Astrocyte of the hippocampus (primary cell): ENCODE measurements around the gene RHBDL2.
"Not testable (repeated sequence)": the region's sequence is repeated elsewhere in the genome, so short reads cannot be mapped to it uniquely, and the experiment has no call there.

Source experiments
- DNase-seq: peaks from one replicate; pipeline ENCODE4 v3.0.0; 2011; ENCODE audit warnings: low read depth, low spot score

RHBDL2 gene, protein sequence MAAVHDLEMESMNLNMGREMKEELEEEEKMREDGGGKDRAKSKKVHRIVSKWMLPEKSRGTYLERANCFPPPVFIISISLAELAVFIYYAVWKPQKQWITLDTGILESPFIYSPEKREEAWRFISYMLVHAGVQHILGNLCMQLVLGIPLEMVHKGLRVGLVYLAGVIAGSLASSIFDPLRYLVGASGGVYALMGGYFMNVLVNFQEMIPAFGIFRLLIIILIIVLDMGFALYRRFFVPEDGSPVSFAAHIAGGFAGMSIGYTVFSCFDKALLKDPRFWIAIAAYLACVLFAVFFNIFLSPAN

DNA sequence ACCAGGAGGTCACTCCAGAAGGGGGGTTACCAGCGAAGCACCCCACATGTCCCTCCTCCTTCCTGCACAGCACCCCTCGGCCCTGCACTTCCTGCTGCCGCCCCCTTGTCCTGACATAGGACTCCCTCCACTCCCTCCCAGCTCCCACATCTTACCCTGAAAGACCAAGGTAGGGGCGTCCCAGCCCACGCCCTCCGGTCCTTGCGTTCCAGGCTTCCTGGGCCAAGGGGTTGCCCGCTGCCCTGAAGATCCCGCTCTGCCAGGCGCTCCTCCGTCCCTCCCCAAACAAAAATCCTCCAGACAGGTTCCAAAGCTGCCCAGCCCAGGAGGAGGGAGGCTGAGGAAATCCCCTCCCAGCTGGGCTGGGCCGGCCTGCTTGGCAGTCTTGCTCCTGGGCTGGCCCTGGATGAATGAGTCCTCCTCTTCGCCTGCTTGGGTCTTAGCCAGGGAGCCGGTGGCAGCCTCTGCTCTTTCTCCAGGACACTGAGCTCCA is at the start of gene RHBDL2:
TSS of gene RHBDL2 (minus strand) at position 304 of the 493 bp plus-strand sequence. CDS start 22,618 bp downstream, outside the sequence.
- DNase-seq: peak; percentile 76

DNA sequence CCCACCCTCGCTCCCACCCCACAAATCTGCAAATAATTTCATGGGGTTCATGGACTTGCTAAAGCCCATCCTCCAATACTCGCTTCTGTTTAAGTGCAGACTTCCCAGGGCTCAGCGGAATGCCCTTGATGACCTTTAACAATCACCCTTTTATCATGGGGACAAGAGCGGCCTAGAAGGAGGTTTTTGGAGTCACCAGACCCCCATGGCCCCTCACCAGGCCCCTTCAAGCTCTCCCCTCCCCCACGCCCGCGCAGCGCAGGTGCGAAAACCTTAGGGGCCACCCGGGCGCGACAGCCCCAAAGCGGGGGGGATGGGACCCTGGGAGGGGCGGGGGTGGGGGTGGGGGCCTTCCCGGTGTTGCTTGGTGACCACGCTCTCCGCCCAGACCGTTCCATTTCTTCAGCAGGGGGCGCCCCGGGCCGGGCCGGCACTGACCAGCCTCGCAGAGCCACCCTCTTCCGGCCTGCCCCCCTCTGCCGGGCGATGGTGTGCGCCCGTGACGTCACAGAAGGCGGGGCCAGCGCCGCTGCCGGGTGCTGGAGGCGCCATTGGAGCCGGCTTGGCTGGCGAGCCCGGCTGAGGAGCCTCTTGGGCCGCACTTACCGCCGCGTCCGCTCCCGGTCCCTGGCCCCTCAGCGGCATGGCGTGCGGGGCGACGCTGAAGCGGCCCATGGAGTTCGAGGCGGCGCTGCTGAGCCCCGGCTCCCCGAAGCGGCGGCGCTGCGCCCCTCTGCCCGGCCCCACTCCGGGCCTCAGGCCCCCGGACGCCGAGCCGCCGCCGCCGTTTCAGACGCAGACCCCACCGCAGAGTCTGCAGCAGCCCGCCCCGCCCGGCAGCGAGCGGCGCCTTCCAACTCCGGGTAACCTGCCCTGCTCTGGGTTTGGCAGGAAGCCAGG is 49.4 kb upstream of the RHBDL2 start, which contains the start of gene AKIRIN1:
TSS of gene AKIRIN1 (plus strand) at position 539 of the 900 bp plus-strand sequence. CDS start at position 644, 105 bp downstream.
- DNase-seq: peak; percentile 99

DNA sequence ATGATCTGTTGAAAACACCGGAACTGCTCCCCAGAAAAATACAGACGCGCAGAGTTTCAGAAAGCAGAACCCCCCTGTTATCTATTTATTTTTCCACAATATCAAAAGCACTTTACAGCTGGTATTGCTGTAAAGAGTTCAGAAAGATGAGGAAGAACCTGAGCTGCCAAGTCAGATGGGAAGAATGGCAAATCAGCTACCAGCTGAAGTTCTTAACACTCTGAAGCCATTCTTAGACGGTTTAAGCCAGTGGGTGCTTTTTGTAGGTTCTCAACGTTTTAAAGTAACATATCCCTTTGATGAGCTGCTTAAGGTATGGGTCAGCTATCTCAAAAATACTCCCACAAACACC is 48.7 kb upstream of the RHBDL2 start:
- DNase-seq: peak; percentile 25

DNA sequence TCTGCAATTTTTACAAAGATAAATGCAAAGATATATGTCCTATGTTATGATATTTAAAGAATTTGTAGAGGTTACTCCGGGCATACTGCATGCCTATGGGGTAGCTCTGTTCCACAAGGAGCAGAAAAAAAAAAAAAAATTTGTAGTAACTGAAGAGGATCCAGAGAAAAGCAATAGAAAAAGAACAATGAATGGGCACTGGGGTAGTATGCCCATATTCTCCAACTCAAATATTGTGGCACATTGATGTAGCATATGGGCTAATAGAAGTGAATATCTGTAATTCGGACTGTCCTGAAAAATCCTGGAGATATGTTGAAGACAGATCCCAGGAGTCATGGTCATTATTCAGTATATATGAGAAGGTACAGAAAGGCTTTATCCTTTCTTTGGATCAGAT is 48.3 kb upstream of the RHBDL2 start:
- no peak for DNase-seq

DNA sequence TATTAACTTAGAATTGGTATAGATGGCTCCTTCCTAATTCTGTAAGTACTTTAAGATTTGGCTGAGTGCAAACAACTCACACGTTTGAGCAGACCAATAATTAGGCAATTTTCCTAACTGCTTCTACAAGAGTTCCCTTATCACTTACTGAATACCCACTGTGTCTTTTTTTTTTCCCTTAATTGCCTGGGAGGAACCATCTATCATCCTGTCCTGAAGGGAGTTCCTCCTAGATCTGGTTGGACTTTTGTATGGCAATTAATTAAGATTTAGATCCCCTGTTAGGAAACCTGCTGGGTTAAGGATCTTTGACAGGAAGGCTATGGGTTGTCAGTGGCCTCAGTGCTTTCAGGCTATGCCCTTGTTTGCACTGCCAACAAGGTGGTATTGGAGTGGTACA is 37.8 kb upstream of the RHBDL2 start:
- DNase-seq: not testable (repeated sequence)

DNA sequence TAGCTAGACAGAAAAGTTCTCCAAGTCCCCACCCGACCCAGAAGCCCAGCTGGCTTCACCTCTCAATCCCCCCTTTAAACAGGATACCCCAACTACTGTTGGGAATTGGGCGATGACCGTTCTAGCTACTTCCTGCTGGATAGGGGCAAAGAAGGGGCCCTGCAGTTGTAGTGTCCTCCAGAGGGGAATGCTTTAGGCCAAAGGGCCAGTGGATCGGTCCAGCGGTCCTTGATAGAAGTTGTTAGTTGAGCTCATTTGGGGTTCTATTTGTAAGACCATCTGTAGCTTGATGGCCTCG is 36.6 kb upstream of the RHBDL2 start:
- not testable (repeated sequence) for DNase-seq

DNA sequence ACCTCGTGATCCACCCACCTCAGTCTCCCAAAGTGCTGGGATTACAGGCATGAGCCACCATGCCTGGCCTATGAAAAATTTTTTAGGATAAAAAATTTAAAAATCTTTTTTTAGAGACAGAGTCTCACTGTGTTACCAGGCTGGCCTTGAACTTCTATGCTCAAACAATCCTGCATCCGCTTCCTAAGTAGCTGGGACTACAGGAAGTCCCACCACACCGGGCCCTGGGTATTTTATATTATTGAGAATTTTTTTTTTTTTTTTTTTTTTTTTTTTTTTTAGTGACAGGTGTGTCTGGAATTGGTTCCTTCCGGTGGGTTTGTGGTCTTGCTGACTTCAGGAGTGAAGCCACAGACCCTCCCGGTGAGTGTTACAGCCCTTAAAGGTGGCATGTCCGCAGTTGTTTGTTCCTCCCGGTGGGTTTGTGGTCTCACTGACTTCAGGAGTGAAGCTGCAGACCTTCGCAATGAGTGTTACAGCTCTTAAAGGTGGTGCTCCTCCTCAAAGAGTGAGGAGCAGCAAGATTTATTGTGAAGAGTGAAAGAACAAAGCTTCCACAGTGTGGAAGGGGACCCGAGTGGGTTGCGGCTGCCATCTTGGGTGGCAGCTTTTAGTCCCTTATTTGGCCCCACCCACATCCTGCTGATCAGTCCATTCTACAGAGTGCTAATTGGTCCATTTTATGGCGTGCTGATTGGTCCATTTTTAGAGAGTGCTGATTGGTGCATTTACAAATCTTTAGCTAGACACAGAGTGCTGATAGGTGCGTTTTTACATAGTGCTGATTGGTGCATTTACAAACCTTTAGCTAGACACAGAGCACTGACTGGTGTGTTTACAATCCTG is 36.0 kb upstream of the RHBDL2 start:
- not testable (repeated sequence) for DNase-seq

DNA sequence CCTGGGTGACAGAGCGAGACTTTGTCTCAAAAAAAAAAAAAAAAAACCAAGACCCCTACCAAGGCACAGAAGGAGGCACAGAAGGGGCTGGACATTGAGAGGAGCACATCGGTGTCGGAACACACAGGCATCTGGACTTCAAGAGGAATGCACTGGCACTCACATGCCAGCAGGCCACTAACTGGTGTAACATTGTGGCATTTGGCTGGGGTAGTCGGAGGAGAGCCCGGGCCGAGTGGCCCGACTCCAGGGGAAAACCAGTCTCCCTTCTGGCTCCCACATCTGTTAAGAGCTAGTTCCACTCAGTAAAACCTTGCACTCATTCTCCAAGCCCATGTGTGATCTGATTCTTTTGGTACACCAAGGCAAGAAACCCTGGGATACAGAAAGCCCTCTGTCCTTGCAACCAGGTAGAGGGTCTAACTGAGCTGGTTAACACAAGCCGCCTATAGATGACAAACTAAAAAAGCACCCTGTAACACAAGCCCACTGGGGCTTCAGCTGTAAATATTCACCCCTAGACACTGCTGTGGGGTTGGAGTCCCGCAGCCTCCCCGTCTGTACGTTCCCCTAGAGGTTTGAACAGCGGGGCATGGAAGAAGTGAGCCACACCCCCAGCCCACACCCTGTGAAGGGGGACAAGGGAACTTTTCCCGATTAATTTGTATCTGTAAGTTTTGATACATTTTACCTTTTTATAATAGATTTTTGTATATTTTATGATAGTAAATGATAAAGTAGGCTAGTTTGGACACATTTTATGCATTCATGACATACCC is 32.2 kb upstream of the RHBDL2 start:
- no peak for DNase-seq

DNA sequence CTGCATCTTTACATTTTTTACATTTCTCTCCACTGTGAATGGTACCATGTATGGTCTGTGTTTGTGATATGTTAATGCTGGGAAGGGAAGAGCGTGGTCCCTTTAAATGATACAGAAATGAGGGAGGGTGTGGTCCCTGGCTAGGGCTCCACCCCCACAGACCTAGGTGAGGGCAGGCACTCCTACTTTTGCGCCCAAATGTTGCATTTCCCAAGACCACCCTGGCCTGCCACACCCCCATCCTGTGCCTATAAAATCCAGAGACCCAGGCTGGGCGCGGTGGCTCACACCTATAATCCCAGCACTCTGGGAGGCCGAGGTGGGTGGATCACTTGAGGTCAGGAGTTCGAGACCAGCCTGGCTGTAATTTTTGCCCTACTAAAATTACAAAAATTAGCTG is 31.5 kb upstream of the RHBDL2 start:
- not testable (repeated sequence) for DNase-seq

DNA sequence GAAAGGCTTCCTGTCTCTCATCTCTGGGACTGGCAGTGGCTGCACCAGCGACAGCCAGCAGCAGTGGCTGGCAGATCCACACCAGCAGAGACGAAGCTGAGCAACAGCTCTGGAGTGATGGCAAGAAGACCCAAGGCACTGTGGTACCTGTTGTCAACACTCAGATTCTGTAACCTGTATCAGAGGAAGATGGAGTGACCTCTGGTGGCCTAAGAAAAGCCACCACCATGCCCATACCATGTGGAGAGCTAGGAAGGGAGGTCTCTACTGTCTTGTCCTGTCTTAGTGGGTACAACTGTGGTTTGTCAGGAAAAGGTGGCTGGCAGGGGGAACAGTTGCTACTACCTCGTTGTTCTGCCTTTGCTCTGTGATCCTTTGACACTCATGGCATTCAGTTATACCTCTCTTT is 22.5 kb upstream of the RHBDL2 start:
- DNase-seq: no peak

DNA sequence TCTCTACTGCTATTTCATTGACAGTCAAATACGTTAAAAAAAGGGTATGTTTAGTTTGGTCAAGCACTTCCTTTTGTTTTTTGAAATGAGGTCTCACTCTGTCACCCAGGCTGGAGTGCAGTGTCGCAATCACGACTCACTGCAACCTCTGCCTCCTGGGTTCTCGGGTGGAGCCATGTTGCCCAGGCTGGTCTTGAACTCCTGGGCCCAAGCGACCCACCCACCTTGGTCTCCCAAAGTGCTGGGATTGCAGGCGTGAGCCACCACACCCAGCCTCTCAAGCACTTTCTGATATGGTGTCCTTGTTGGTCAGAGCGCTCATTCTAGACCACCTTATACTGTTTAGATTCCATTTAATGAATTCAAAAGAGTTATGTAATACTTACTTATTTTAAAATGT is 20.9 kb upstream of the RHBDL2 start:
- DNase-seq: no peak

DNA sequence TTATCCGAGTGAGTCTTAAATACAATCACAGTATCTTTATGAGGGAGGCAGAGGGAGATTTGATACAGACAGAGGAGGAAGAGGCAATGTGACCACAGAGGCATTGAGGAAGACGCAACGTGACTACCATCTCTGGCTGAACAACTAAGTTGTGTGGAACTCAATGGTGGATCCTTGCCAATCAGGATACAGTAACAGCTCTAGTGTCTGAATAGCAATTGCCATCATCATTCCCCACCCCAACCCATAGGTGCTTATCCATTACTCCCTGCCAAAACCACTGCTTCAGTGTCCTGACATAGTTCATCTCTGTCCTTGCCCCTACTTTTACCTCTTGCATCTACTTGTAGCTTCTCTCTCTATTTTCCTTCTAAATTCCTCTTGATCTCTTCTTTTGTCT is 20.5 kb upstream of the RHBDL2 start:
- peak; percentile 40 for DNase-seq

DNA sequence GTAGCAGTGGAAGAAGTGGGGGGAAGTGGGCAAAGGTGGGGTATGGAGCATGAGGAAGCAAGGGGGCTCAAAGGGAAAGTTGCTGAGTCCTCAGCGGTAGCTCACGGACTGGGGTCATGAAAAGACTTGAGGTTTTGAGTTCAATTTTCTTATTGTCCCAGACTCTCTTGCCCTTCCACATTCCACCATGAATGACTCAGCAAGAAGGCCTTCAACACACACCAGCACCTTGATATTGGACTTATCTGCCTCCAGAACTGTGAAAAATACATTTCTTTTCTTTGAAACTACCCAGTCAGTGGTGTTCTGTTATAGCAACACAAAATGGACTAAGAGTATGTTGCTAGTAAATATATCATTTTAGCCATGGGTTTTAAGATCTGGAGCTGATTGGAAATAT is 17.3 kb upstream of the RHBDL2 start:
- DNase-seq: peak; percentile 51

DNA sequence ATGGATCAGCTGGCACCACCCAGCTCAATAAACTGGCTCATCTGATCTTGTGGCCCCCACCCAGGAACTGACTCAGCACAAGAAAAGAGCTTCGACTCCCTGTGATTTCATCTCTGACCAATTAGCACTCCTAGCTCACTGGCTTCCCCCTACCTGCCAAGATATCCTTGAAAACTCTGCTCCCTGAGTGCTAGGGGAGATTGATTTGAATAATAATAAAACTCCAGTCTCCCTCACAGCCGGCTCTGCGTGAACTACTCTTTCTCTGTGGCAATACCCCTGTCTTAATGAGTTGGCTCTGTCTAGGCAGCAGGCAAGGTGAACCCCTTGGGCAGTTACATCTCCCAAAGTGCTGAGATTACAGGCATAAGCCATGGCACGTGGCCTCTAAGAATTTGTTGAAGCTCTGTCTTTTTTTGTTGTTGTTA is 11.8 kb upstream of the RHBDL2 start:
- no peak for DNase-seq

DNA sequence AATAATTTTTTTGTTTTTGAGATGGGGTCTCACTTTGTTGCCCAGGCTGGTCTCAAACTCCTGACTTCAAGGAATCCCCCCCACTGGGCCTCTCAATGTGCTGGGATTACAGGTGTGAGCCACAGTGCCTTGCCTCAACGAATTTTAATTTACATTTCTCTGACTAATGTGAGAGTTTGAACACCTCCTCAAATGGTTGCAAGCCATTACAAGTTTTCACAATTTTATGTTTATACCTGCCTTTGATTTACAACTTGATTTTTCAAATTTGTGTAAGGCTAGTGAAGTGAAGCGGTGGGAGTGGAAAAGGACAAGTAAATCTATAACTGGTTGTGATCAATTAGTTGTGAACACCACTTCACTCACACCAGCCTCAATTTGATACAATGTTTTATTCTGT is 8.9 kb upstream of the RHBDL2 start:
- DNase-seq: no peak

DNA sequence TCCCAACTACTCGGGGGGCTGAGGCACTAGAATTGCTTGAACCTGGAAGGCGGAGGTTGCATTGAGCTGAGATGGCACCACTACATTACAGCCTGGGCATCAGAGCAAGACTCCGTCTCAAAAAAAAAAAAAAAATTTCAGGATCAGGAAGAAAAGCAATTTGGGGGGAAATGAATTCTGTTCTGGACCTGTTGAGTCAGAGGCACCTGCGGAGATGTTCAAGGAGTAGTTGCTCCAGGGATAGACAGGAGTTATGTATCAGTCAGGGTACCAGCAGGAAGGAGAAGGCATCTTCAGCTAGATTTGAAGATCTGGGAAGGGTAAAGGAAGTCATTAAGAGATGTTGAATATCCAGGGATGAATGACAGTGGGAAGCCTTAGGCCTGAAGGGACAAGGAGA is 2.9 kb upstream of the RHBDL2 start:
- DNase-seq: no peak

DNA sequence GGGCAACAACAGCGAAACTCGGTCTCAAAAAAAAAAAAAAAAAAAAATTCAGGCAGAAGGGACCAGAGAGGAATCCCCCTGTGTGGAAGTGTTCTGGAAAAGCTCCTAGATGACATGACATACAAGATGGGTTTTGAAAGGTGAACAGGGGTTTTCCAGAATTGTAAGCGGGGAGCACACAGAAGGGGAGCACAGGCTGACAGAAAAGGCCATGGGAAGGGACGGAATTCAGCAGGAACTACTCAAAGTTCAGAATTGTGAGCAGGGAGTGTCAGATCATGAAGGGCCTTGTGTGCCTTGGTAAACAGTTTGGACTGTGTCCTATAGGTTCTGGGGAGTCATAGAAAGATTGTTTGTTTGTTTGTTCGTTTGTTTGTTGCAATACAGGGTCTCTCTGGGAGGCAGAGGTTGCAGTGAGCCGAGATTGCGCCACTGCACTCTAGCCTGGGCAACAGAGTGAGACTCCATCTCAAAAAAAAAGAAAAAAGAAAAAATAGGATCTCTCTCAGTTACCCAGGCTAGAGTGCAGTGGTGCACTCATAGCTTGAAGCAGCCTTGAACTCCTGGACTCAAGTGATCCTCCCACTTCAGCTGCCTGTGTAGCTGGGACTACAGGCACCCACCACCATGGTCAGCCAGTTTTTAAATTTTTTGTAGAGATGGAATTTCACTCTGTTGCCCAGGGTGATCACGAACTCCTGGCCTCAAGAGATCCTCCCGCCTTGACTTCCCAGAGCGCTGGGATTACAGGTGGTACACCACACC is 1.2 kb upstream of the RHBDL2 start:
- DNase-seq: no peak

DNA sequence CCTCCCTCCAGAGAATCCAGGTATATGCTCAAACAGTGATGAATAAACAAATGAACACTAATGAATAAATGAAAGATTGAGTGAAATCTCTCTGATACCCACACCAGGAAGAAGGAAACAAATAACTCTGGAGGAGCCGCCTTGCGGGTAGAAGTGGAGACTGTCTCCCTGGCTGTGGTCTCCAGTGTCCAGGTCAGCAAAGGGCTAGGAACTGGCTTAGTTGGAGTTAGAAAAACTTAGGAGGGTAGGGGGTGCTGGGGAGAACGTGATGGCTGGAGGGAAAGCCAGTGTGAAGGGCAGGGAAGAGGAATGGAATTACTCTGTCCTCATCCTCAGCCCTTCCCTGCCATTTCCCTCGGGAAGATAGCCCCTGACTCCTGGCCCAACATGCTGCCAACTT is 537 bp downstream of the RHBDL2 start:
- no peak for DNase-seq

DNA sequence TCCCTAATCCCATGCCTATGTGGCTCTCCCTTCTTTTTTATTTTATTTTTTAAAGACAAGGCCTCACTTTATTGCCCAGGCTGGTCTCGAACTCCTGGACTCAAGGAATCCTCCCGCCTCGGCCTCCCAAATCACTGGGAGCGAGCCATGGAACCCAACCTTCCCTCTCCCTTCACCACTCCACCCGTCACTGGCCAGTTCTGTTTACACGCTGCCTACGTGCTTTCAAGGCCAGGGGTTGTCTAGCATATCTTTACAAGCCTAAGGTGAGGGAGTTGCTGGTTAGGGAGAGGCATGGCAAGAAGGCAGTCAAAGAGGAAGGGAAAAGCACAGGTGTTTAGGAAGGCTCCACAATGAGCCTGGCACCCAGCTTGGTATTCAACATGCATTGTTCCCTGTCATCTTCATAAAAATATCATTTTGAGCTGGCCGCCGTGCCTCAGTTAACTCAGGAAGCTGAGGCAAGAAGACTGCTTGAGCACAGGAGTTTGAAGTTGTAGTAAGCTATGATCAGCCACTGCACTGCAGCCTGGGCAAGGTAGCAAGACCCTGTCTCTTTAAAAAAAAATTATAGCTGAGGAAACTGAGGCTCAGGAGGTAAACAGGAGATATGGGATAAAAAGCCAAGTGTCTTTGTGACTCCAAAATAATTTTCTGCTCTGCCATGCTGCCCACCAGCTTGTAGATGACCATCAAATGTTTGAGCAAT is 1.1 kb downstream of the RHBDL2 start:
- DNase-seq: no peak
